Activated T-helper 17 cell treated with anti-CD3 and anti-CD28 coated beads, Interleukin-2, amount 50 U/mL, for 72 hours (primary cell): ENCODE results near the gene PSENEN. TPM values are rescaled to one million over a fixed set of nuclear protein-coding genes. Genes with fewer than 3 reads are reported as not detected.
"Not testable (repeated sequence)": the region's sequence is repeated elsewhere in the genome, so short reads cannot be mapped to it uniquely, and the experiment has no call there.

Experiments
- ATAC-seq: fragments of 150-1000 bp; cut with Tn5 transposase; replicated peaks from 2 replicates; pipeline ENCODE4 v1.10.0; 2021; ENCODE audit warnings: mild to moderate bottlenecking, moderate library complexity
- H3K27ac Mint-ChIP-seq: one replicate; pipeline ENCODE4 v1.8.0; 2022; ENCODE audit warnings: mixed read lengths
- H3K27me3 Mint-ChIP-seq: one replicate; pipeline ENCODE4 v1.8.0; 2022; ENCODE audit warnings: mixed read lengths
- H3K36me3 Mint-ChIP-seq: one replicate; pipeline ENCODE4 v1.8.0; 2022; ENCODE audit warnings: low read depth, mild to moderate bottlenecking, mixed read lengths
- H3K4me1 Mint-ChIP-seq: one replicate; pipeline ENCODE4 v1.8.0; 2022; ENCODE audit warnings: mixed read lengths
- H3K4me3 Mint-ChIP-seq: one replicate; pipeline ENCODE4 v1.8.0; 2022; ENCODE audit warnings: mild to moderate bottlenecking, mixed read lengths
- H3K9me3 Mint-ChIP-seq: one replicate; pipeline ENCODE4 v1.8.0; 2022; ENCODE audit warnings: mixed read lengths
- total RNA-seq, 2 donors: library from RNA; stranded (reverse); gene quantifications; one replicate each; pipeline ENCODE4 v1.2.3, GENCODE V29; 2022

Gene PSENEN
- total RNA-seq, 2 donors from 2014 or later: 34.0 to 51.2 TPM

- ATAC-seq: no peak
- Mint-ChIP-seq H3K36me3 (peaks cover 87% of the 10 kb centered on the region), H3K27ac (peak overlapping the region; percentile 98), H3K4me1 (peaks cover 8% of the 10 kb centered on the region), H3K27me3 (no peaks in the 10 kb centered on the region), H3K4me3 (peak overlapping the region; percentile 96), H3K9me3 (no peaks in the 10 kb centered on the region)
Measured at GRCh38 chr19:35715355-35715809, 30.1 kb upstream of the PSENEN start.

- peaks cover 88% of the 10 kb centered on the region for H3K36me3 Mint-ChIP-seq
- no peak for ATAC-seq
Measured at GRCh38 chr19:35715981-35716800, 29.3 kb upstream of the PSENEN start.

GRCh38 chr19:35716801-35717664, 28.4 kb upstream of the PSENEN start:
- H3K36me3 Mint-ChIP-seq: peaks cover 92% of the 10 kb centered on the region
- H3K9me3 Mint-ChIP-seq: no peaks in the 10 kb centered on the region

More at GRCh38 chr19:35715981-35716800, 29.3 kb upstream of the PSENEN start:
- H3K27ac Mint-ChIP-seq: peak overlapping the region; percentile 98
- no peaks in the 10 kb centered on the region for H3K27me3 Mint-ChIP-seq
- no peaks in the 10 kb centered on the region for H3K9me3 Mint-ChIP-seq
- peaks cover 5% of the 10 kb centered on the region for H3K4me1 Mint-ChIP-seq
- H3K4me3 Mint-ChIP-seq: peak overlapping the region; percentile 96

DNA sequence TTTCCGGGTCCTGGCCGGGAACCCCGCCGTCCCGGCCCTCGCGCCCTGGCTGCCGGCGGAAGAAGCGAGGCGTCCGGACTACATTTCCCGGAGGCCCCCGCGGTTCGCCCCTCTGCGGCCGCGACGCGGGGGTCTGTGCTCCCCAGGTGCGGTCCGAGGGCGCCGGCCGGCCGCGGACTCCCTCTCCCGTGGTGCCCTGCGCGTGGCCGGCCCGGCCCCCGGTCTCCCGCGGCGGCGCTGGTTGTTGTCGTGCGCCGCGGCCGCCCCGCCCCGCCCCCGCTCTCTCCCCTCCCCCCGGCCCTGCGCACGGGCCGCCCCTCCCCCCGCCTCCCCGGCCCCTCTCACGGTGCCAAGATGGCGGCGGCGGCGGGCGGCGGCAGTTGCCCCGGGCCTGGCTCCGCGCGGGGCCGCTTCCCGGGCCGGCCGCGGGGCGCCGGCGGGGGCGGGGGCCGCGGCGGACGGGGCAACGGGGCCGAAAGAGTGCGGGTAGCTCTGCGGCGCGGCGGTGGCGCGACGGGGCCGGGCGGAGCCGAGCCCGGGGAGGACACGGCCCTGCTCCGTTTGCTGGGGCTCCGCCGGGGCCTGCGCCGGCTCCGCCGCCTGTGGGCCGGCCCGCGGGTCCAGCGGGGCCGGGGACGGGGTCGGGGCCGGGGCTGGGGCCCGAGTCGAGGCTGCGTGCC, 27.6 kb upstream of the PSENEN start, which contains the start of gene KMT2B:
KMT2B (plus strand) TSS at position 339 of the 680 bp plus-strand sequence; CDS start at position 355, 16 bp downstream.
- Mint-ChIP-seq H3K27ac (peak within 1 kb of the TSS; percentile 98), H3K4me3 (peak within 1 kb of the TSS; percentile 96), H3K4me1 (no peaks in the 10 kb centered on the region), H3K9me3 (no peaks in the 10 kb centered on the region), H3K36me3 (peaks cover 92% of the 10 kb centered on the region), H3K27me3 (no peaks in the 10 kb centered on the region)
- peak; percentile 4 for ATAC-seq

More at GRCh38 chr19:35716801-35717664, 28.4 kb upstream of the PSENEN start:
- peak overlapping the region; percentile 98 for H3K27ac Mint-ChIP-seq
- peak overlapping the region; percentile 96 for H3K4me3 Mint-ChIP-seq
- ATAC-seq: peak; percentile 55
- H3K27me3 Mint-ChIP-seq: no peaks in the 10 kb centered on the region
- H3K4me1 Mint-ChIP-seq: no peaks in the 10 kb centered on the region

DNA sequence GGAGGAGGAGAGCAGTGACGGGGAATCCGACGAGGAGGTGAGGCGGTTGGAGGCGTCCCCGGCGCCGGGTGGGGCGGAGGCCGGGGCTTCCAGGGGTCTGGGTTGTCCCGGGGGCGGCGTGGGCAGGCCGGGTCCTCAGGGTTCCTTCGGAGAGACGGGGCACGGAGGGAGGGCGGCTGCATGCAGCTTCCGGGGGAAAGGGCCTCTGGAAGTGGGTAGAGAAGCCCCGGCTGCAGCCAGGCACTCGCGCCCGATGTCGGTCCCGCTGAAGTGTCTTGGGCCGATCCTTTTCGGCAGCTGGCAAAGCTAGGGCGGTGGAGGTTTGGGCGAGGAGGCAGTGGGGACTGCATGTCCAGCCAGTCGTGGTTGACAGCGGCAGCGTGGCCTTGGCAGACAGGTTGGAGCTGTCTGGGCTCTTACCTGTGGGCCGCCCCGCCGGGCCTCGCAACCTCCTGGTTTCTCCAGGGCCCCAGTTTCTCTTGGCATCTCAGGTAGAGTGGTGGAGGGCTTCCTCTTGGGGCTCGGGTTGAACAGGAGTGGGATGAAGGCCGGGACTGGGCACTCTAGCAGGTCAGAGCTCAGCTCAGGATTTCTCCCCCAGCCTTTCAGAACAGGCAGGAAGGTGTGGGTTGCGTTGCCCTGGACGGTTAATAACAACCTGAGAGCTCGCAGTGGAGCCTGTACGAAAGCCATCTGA, 27.0 kb upstream of the PSENEN start:
- Mint-ChIP-seq H3K27ac (peak overlapping the region; percentile 94), H3K36me3 (peaks cover 92% of the 10 kb centered on the region), H3K4me1 (no peaks in the 10 kb centered on the region), H3K4me3 (peak overlapping the region; percentile 89), H3K27me3 (no peaks in the 10 kb centered on the region), H3K9me3 (no peaks in the 10 kb centered on the region)
- ATAC-seq: peak; percentile 3

DNA sequence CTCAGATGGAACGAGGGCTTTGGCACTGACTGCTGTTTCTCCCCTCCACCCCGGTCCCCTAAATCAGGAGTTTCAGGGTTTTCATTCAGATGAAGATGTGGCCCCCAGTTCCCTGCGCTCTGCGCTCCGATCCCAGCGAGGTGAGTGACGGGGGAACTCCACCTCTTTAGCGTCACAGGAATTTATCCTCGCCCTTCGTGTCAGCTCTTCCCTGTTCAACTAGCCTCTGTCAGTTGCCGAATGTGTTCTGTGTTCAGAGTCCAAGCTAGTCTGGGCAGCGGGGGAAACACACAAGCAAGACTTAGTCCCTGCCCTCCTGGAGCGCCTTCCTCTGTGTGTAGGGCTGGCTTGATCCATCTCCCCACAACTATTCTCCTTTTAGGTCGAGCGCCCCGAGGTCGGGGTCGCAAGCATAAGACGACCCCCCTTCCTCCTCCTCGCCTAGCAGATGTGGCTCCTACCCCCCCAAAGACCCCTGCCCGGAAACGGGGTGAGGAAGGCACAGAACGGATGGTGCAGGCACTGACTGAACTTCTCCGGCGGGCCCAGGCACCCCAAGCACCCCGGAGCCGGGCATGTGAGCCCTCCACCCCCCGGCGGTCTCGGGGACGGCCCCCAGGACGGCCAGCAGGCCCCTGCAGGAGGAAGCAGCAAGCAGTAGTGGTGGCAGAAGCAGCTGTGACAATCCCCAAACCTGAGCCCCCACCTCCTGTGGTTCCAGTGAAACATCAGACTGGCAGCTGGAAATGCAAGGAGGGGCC, 25.9 kb upstream of the PSENEN start:
- H3K27me3 Mint-ChIP-seq: no peaks in the 10 kb centered on the region
- peak overlapping the region; percentile 89 for H3K4me3 Mint-ChIP-seq
- H3K27ac Mint-ChIP-seq: peak overlapping the region; percentile 94
- H3K4me1 Mint-ChIP-seq: peaks cover 5% of the 10 kb centered on the region
- no peaks in the 10 kb centered on the region for H3K9me3 Mint-ChIP-seq
- H3K36me3 Mint-ChIP-seq: peaks cover 92% of the 10 kb centered on the region
- no peak for ATAC-seq

DNA sequence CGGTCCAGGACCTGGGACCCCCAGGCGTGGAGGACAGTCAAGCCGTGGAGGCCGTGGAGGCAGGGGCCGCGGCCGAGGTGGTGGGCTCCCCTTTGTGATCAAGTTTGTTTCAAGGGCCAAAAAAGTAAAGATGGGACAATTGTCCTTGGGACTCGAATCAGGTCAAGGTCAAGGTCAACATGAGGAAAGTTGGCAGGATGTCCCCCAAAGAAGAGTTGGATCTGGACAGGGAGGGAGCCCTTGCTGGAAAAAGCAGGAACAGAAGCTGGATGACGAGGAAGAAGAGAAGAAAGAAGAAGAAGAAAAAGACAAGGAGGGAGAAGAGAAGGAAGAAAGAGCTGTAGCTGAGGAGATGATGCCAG, 25.3 kb upstream of the PSENEN start:
- Mint-ChIP-seq H3K27ac (no peak overlapping the region), H3K4me3 (peak overlapping the region; percentile 89), H3K36me3 (peaks cover 92% of the 10 kb centered on the region), H3K9me3 (no peaks in the 10 kb centered on the region), H3K4me1 (peaks cover 5% of the 10 kb centered on the region), H3K27me3 (no peaks in the 10 kb centered on the region)
- ATAC-seq: no peak

DNA sequence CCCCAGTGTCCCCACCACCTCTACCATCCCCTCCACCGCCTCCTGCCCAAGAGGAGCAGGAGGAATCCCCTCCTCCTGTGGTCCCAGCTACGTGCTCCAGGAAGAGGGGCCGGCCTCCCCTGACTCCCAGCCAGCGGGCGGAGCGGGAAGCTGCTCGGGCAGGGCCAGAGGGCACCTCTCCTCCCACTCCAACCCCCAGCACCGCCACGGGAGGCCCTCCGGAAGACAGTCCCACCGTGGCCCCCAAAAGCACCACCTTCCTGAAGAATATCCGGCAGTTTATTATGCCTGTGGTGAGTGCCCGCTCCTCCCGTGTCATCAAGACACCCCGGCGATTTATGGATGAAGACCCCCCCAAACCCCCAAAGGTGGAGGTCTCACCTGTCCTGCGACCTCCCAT, 24.8 kb upstream of the PSENEN start:
- Mint-ChIP-seq H3K27ac (peak overlapping the region; percentile 54), H3K36me3 (peaks cover 92% of the 10 kb centered on the region), H3K27me3 (no peaks in the 10 kb centered on the region), H3K9me3 (no peaks in the 10 kb centered on the region), H3K4me3 (no peak overlapping the region), H3K4me1 (peaks cover 5% of the 10 kb centered on the region)
- no peak for ATAC-seq

- no peak for ATAC-seq
- Mint-ChIP-seq H3K4me3 (peak overlapping the region; percentile 15), H3K4me1 (peaks cover 5% of the 10 kb centered on the region), H3K27ac (peak overlapping the region; percentile 54), H3K9me3 (no peaks in the 10 kb centered on the region), H3K36me3 (peaks cover 92% of the 10 kb centered on the region), H3K27me3 (no peaks in the 10 kb centered on the region)
Measured at GRCh38 chr19:35721374-35721773, 24.1 kb upstream of the PSENEN start.

DNA sequence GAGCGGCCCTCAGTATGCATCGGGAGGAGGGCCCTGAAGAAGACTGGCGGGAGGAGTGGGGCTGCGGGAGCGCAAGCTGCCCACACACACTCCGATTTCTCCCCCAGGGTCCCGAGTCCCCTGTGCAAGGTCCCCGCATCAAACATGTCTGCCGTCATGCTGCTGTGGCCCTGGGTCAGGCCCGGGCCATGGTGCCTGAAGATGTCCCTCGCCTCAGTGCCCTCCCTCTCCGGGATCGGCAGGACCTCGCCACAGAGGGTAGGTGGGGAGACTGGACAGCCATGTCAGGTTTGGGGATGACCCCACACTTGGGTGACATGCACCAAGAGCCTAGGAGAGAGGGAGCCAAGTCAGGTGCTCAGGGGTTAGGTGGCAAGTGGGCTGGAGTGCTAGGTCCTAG, 23.0 kb upstream of the PSENEN start:
- Mint-ChIP-seq H3K4me3 (peak overlapping the region; percentile 15), H3K4me1 (peaks cover 5% of the 10 kb centered on the region), H3K36me3 (peaks cover 92% of the 10 kb centered on the region), H3K27me3 (no peaks in the 10 kb centered on the region), H3K27ac (peak overlapping the region; percentile 54), H3K9me3 (no peaks in the 10 kb centered on the region)
- ATAC-seq: no peak

GRCh38 chr19:35722897-35723296, 22.6 kb upstream of the PSENEN start:
- Mint-ChIP-seq H3K36me3 (peaks cover 96% of the 10 kb centered on the region), H3K4me1 (peaks cover 5% of the 10 kb centered on the region), H3K4me3 (peak overlapping the region; percentile 15), H3K9me3 (no peaks in the 10 kb centered on the region), H3K27ac (peak overlapping the region; percentile 54), H3K27me3 (no peaks in the 10 kb centered on the region)
- no peak for ATAC-seq

- Mint-ChIP-seq H3K27ac (no peak overlapping the region), H3K36me3 (peaks cover 100% of the 10 kb centered on the region), H3K9me3 (no peaks in the 10 kb centered on the region), H3K4me3 (no peak overlapping the region), H3K4me1 (peaks cover 5% of the 10 kb centered on the region), H3K27me3 (no peaks in the 10 kb centered on the region)
- no peak for ATAC-seq
Measured at GRCh38 chr19:35723671-35724070, 21.8 kb upstream of the PSENEN start.

DNA sequence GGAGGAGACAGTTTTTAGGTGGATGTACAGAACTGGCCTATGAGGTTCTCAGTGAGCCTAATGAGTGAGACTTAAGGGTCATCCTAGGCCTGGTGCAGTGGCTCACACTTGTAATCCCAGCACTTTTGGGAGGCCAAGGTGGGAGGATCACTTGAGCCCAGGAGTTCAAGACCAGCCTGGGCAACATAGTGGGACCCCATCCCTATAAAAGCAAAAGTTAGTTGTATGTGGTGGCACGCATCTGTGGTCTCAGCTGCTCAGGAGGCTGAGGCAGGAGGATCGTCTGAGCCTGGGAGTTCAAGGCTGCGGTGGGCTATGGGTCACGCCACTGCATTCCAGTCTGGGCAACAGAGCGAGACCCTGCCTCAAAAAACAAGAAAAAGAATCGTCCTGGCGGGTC, 21.3 kb upstream of the PSENEN start:
- H3K27ac Mint-ChIP-seq, H3K4me1 Mint-ChIP-seq, H3K4me3 Mint-ChIP-seq, H3K9me3 Mint-ChIP-seq, ATAC-seq, H3K27me3 Mint-ChIP-seq: not testable (repeated sequence)
- H3K36me3 Mint-ChIP-seq: peaks cover 100% of the 10 kb centered on the region
